LNCaP clone FGC (cell line): ENCODE data around the gene CLDN15.
A peak's percentile ranks its signal among the peaks of the same experiment; 100 is the strongest.

Experiments
- DNase-seq: peaks from one replicate; pipeline ENCODE4 v3.0.0-alpha.2; 2011; ENCODE audit warnings: low read depth
- H3K4me3 ChIP-seq: 2 replicates; pipeline ENCODE4 v1.5.1; 2011; ENCODE audit warnings: mild to moderate bottlenecking, low read depth, low read length, control low read depth
- CTCF ChIP-seq: IDR thresholded peaks from 2 replicates; pipeline ENCODE4 v1.5.1; 2012; ENCODE audit warnings: mild to moderate bottlenecking; ENCODE audit not compliant: control insufficient read depth, insufficient read depth; ENCODE audit errors: extremely low read depth

The CLDN15 gene

GRCh38 chr7:101236292-101236835, 1.2 kb downstream of the CLDN15 start:
- DNase-seq = no peak
- no peak for TF ChIP-seq CTCF
- no peak overlapping the region for H3K4me3 ChIP-seq

- TF ChIP-seq CTCF = no peak
- no peak overlapping the region for H3K4me3 ChIP-seq
- no peak for DNase-seq
Measured at GRCh38 chr7:101235522-101235921, 2.1 kb downstream of the CLDN15 start.

- no peak overlapping the region for H3K4me3 ChIP-seq
- 0 out of 2 replicates have a peak, but pooled peaks have one; percentile 24 for TF ChIP-seq CTCF
- no peak for DNase-seq
Measured at GRCh38 chr7:101235050-101235449, 2.6 kb downstream of the CLDN15 start.

GRCh38 chr7:101234636-101235035, 3.0 kb downstream of the CLDN15 start:
- H3K4me3 ChIP-seq = no peak overlapping the region
- TF ChIP-seq CTCF = no peak
- no peak for DNase-seq

- DNase-seq = no peak
- no peak overlapping the region for H3K4me3 ChIP-seq
- no peak for TF ChIP-seq CTCF
Measured at GRCh38 chr7:101233907-101234547, 3.6 kb downstream of the CLDN15 start.

GRCh38 chr7:101232141-101232850, 5.3 kb downstream of the CLDN15 start:
- peak overlapping the region; percentile 51 for H3K4me3 ChIP-seq
- TF ChIP-seq CTCF = no peak
- DNase-seq = peak; percentile 41
